Stomach (tissue), 9 donors: ENCODE measurements around the gene THY1. TPM values are rescaled to one million over a fixed set of nuclear protein-coding genes. Genes with fewer than 3 reads are reported as not detected.

ENCODE experiments used
- DNase-seq, 2 donors: peaks; one replicate each; pipeline versions ENCODE4 v3.0.0 to v3.0.0-alpha.2; 2013 to 2019
- H3K27ac ChIP-seq, 5 donors: fragments of 200-600 bp in 4 of 5; sonication (generic) in 4 of 5; one replicate each; pipeline ENCODE4 v1.5.1; 2013 to 2019; ENCODE audit warnings: mild to moderate bottlenecking in 1 of 5, moderate library complexity in 1 of 5
- H3K27me3 ChIP-seq, 3 donors: fragments of 200-600 bp; sonication (generic); one replicate each; pipeline ENCODE4 v1.5.1; 2017 to 2019; ENCODE audit warnings: mixed run types in 1 of 3
- H3K36me3 ChIP-seq, 4 donors: fragments of 200-600 bp; sonication (generic); 1 replicate in 3 of 4; 2 replicates in 1 of 4; pipeline ENCODE4 v1.5.1; 2016 to 2019
- H3K4me1 ChIP-seq, 4 donors: fragments of 200-600 bp; sonication (generic); one replicate each; pipeline ENCODE4 v1.5.1; 2016 to 2019
- H3K4me3 ChIP-seq, 4 donors: fragments of 200-600 bp; sonication (generic) in 3 of 4; one replicate each; pipeline ENCODE4 v1.5.1; 2016 to 2019; ENCODE audit warnings: mild to moderate bottlenecking in 1 of 4
- H3K9me3 ChIP-seq, 4 donors: fragments of 200-600 bp; sonication (generic); one replicate each; pipeline ENCODE4 v1.5.1; 2016 to 2019
- EP300 ChIP-seq: sonication (generic); formaldehyde crosslinking; IDR thresholded peaks from one replicate; pipeline ENCODE4 v1.6.1; 2017; ENCODE audit warnings: antibody characterized with exemption
- POLR2A ChIP-seq, 4 donors: fragments of 450-650 bp; IDR thresholded peaks; one replicate each; pipeline ENCODE4 v1.6.1; 2016; ENCODE audit warnings: antibody characterized with exemption in 4 of 4, control low read depth in 2 of 4, mild to moderate bottlenecking in 1 of 4, moderate library complexity in 1 of 4
- POLR2AphosphoS5 ChIP-seq, 3 donors: sonication (generic); formaldehyde crosslinking; IDR thresholded peaks; one replicate each; pipeline ENCODE4 v1.6.1; 2016; ENCODE audit warnings: antibody characterized with exemption in 3 of 3
- WGBS, 5 donors: extraction: QIAGEN DNeasy Blood & Tissue Kit in 3 of 5; methylation state at CpG; one replicate each; pipeline versions ENCODE4 v1.1.5 to v1.1.7; 2013 to 2018; 5-methylcytosine and 5-hydroxymethylcytosine counted together
- intact Hi-C: fragments of 100-400 bp; cut with DNase I; formaldehyde crosslinking; loops from one replicate; pipeline ENCODE4 v1.15.1; 2023; ENCODE audit warnings: low total_unique reads
- polyA plus RNA-seq, 3 donors: library from polyadenylated mRNA; stranded (reverse); fragments of 200-250 nt; gene quantifications; one replicate each; pipeline ENCODE4 v1.2.3, GENCODE V29; 2013
- total RNA-seq, 5 donors: library from RNA; depleted of rRNA; stranded (reverse); fragments of >200 nt; gene quantifications; one replicate each; pipeline versions ENCODE4 v1.1.0 to v1.2.3, GENCODE V29; 2014 to 2016
- TF ChIP-seq, protein P1 (sequence below), 7 experiments: fragments of 450-650 bp in 4 of 7; fragments of 200-600 bp in 3 of 7; sonication (generic) in 3 of 7; IDR thresholded peaks; one replicate each; pipeline ENCODE4 v1.5.1; 2016 to 2019; ENCODE audit warnings: antibody characterized with exemption in 7 of 7, control low read depth in 2 of 7, mild to moderate bottlenecking in 1 of 7
- donor health status: healthy with polysubstance abuse.
- donor health status: Bipolar disorder and iron deficiency.
- donor health status: healthy.

THY1 gene
- total and polyA plus RNA-seq, 8 donors: 1.2 to 13.7 (median 7.9) TPM

DNA sequence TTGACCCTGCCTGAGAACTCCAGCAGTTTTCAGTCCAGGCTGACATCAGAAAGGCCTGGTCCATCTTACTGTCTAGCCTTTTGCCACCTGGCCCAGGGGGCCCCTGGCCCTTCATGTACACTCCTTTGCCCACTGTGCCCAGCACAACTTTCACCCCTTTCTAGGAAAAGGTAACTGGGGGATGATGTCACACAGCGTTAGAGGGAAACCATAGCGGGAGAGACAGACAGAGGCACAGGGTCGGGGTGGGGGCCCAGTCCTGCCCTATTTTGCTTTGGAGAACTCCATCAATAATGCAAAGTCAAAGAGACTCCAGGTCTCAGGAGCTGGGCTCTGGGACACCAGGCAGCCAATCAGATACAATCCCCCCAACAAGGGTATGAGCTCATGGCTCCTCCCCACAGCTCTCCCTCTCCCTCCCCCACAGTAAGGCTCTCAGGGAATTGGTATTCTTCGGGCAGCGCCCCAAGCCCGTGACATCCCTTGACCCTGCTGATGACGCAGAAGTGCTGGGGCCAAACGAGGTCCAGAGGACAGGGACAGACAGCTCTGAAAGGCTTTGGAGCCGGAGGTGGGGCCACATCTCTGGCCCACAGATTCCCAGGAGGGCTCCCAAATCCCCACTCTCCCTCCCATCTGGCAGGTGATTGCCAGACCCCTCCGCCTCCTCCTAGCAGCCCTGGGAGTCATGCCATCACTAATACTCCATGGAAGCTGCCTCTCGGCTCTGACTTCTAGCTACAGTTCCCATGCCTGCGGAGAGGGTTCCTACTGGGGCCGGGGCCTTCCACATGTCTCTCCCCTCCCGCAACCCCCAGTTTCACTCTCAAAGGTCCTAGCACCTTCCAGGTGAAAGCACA lies 47.4 kb downstream of the THY1 start:
- TF ChIP-seq, protein P1, sequence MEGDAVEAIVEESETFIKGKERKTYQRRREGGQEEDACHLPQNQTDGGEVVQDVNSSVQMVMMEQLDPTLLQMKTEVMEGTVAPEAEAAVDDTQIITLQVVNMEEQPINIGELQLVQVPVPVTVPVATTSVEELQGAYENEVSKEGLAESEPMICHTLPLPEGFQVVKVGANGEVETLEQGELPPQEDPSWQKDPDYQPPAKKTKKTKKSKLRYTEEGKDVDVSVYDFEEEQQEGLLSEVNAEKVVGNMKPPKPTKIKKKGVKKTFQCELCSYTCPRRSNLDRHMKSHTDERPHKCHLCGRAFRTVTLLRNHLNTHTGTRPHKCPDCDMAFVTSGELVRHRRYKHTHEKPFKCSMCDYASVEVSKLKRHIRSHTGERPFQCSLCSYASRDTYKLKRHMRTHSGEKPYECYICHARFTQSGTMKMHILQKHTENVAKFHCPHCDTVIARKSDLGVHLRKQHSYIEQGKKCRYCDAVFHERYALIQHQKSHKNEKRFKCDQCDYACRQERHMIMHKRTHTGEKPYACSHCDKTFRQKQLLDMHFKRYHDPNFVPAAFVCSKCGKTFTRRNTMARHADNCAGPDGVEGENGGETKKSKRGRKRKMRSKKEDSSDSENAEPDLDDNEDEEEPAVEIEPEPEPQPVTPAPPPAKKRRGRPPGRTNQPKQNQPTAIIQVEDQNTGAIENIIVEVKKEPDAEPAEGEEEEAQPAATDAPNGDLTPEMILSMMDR (IDR thresholded peaks at IDR 0.05): no peak
- TF ChIP-seq EP300: peak; percentile 88
- TF ChIP-seq POLR2AphosphoS5 (IDR thresholded peaks at IDR 0.05): peak in 2 of 3 donors; percentile 69 to 92
- no peak for TF ChIP-seq POLR2A (IDR thresholded peaks at IDR 0.05)
- peak overlapping the region in 1 of 4 donors; percentile 5 for H3K4me3 ChIP-seq
- no peaks in the 10 kb centered on the region for H3K9me3 ChIP-seq
- DNase-seq: peak in 1 of 2 donors; percentile 85
- intact Hi-C loops: no loop called here
- no peaks in the 10 kb centered on the region for H3K27me3 ChIP-seq
- WGBS, 5 donors: 43 to 55% (median 48%) methylated on average over 11 to 14 of the region's 14 CpGs
- H3K27ac ChIP-seq: peak overlapping the region; percentile 46 to 93 (median 81)
- peaks cover 36 to 91% (median 57%) of the 10 kb centered on the region in 4 donors for H3K4me1 ChIP-seq
- H3K36me3 ChIP-seq: no peaks in the 10 kb centered on the region

DNA sequence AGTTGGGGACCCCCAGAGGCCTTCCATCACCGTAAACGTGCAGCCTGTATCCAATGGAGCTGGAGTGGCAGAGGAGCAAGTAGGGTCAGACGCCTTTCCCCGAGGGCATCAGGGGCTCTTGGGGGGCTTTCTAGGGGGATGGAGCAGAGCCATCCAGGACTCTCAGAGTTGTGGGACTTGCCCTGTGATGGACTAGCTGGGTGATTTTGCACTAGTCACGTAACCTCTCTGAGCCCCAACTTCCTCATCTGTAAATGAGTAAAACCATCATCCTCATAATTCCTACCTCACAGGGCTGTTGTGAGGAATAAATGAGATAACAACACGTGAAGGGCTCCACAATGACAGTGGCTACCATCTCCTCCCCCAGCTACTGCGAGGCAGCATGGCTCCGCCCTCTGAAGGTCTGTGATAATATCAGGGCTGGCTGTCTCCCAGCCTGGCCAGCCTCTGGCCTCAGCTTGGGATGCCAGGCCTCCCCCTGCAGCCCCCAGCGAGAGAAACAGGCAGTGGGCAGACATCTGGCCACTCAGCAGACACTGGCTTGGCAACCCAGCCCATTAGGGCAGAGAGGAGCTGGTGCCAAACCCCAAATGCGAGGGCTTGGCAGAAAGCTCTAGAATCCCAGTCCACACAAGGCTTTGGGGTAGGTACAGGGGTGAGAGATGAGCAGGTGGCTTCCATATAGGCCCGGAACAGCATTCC lies 48.2 kb downstream of the THY1 start:
- WGBS, 5 donors: 38 to 46% (median 41%) methylated on average over 10 to 11 of the region's 11 CpGs
- intact Hi-C loops: no loop called here
- H3K36me3 ChIP-seq: no peaks in the 10 kb centered on the region
- peak overlapping the region in 4 of 5 donors; percentile 77 to 93 (median 81) for H3K27ac ChIP-seq
- peak in 1 of 2 donors; percentile 61 for DNase-seq
- no peak overlapping the region for H3K4me3 ChIP-seq
- TF ChIP-seq POLR2AphosphoS5 (IDR thresholded peaks at IDR 0.05) (no peak), EP300 (no peak)
- TF ChIP-seq, protein P1 (IDR thresholded peaks at IDR 0.05): no peak
- peaks cover 43 to 92% (median 62%) of the 10 kb centered on the region in 4 donors for H3K4me1 ChIP-seq
- H3K27me3 ChIP-seq: no peaks in the 10 kb centered on the region
- H3K9me3 ChIP-seq: no peaks in the 10 kb centered on the region

DNA sequence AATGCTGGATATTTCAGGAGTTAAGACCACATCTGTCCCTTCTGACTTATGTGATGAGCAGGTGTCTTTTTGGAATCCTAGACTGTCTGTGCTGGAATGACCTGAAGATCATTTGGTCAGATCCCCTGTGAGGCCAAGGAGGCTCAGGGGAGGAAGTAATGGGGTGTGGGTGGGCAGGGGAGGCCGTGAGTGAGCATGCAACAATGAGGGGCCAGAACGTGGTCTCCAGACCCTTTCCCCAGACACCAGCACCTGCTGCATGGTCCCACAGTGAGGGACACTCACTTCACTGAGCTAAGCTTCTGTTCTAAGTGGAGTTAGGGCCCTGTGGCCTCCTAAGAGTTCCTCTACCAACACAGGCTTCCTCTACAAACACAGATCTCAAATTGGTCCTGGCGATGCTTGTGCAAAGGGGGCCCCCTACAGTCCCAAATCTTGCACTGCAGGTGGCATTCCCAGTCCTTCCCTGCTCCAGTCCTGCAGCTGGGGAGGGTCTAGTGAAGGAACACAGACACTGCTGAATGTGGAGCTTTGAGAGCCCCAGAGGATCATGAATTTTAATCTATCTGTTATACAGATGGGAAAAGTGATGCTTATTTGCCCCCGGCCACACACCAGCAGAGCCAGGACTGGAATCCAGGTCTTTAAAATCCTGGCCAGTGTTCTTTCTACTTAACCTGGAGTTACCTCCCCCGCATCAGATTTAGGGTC lies 48.9 kb downstream of the THY1 start:
- peak; percentile 83 to 92 for DNase-seq

More for the DNA sequence above, 48.9 kb downstream of the THY1 start:
- TF ChIP-seq, protein P1 (IDR thresholded peaks at IDR 0.05): peak in 5 of 7 experiments; percentile 84 to 96 (median 89)
- TF ChIP-seq POLR2AphosphoS5 (IDR thresholded peaks at IDR 0.05) (peak in 1 of 3 donors; percentile 34), EP300 (no peak), POLR2A (IDR thresholded peaks at IDR 0.05) (no peak)
- intact Hi-C loops: no loop called here
- no peaks in the 10 kb centered on the region for H3K9me3 ChIP-seq
- H3K36me3 ChIP-seq: no peaks in the 10 kb centered on the region
- H3K4me3 ChIP-seq: no peak overlapping the region
- H3K27me3 ChIP-seq: no peaks in the 10 kb centered on the region
- 44 to 57% (median 56%) methylated on average over 5 of the region's 5 CpGs for WGBS, 5 donors
- peak overlapping the region in 3 of 5 donors; percentile 81 to 93 (median 81) for H3K27ac ChIP-seq
- H3K4me1 ChIP-seq: peaks cover 49 to 95% (median 69%) of the 10 kb centered on the region in 4 donors
